Measurements from ENCODE around the gene RPL18. TPM values are rescaled to one million over a fixed set of nuclear protein-coding genes. Genes with fewer than 3 reads are reported as not detected.

RPL18 gene
- total RNA-seq, 4 donors from 2014 or later, result 1,223 to 1,420 (median 1,299) TPM

DNA sequence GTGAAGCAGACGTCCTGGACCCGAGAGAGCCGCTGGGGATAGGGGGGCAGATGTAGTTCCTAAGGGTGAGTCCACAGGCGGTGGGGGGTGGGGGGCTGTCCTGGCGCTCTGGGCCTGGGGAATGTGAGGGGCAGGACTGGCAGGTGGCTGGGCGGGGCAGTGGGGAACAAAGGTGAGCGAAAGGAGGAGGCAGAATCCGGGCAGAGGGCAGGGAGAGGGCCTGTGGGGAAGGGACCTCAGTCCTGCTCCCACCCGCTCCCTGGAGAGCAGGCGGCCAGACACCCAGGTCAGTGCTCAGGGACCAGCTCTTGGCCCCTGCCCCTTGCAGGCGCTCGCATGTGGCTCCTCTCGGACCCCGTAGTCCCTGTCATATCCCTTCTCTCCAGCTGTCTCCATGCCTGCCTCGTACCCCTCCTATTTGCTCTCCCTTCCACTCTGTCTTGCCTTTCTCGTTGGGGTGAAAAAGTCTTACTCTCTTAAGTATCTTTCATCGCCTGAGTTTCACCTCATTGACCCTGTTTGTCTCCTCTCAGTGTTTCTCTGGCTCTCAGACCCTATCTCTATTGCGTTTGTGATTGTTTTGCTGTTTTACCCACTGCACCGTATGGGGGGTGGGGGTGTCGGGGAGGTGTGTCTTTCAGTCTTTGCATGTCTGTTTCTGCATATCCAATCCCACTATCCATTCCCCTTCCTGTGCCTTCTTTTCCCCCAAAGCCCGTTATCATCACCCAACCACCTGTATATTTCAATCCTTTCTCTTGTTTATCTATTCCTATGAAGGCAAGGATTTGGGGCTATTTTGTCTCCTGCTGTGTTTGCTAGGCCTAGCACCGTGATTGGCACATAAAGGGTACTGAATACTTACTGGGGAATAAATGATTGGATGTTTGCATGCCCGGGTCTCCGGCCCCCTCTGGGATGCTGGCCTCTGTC, 6.1 kb upstream of the RPL18 start:
- no peaks in the 10 kb centered on the region for H3K27me3 ChIP-seq
- peaks cover 19 to 29% of the 10 kb centered on the region in 2 donors for H3K4me1 ChIP-seq
- no peaks in the 10 kb centered on the region for H3K9me3 ChIP-seq
- DNase-seq (no peak), ATAC-seq (no peak)
- H3K4me3 ChIP-seq, result peak overlapping the region; percentile 55 to 75 (median 72)
- intact Hi-C loops (cut with DNase I; ENCODE audit: low total_unique reads) (no loop called here), in situ Hi-C loops (cut with MboI; ENCODE audit: low sequenced_read_pairs in 4 of 4) (loop anchor here in 1 of 4 donors (25.0 kb wide), 1 partner anchor 112 kb away; the partner anchor contains the start of genes IZUMO1 and RASIP1)
- peak overlapping the region; percentile 90 to 99 (median 94) for H3K27ac ChIP-seq
- peaks cover 0 to 4% of the 10 kb centered on the region in 2 donors for H3K36me3 ChIP-seq
- TF ChIP-seq, protein P1, sequence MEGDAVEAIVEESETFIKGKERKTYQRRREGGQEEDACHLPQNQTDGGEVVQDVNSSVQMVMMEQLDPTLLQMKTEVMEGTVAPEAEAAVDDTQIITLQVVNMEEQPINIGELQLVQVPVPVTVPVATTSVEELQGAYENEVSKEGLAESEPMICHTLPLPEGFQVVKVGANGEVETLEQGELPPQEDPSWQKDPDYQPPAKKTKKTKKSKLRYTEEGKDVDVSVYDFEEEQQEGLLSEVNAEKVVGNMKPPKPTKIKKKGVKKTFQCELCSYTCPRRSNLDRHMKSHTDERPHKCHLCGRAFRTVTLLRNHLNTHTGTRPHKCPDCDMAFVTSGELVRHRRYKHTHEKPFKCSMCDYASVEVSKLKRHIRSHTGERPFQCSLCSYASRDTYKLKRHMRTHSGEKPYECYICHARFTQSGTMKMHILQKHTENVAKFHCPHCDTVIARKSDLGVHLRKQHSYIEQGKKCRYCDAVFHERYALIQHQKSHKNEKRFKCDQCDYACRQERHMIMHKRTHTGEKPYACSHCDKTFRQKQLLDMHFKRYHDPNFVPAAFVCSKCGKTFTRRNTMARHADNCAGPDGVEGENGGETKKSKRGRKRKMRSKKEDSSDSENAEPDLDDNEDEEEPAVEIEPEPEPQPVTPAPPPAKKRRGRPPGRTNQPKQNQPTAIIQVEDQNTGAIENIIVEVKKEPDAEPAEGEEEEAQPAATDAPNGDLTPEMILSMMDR (IDR thresholded peaks at IDR 0.05 in 4 of 5, conservative IDR thresholded peaks at IDR 0.05 in 1 of 5), result no peak
- TF ChIP-seq POLR2A (IDR thresholded peaks at IDR 0.05), result no peak

DNA sequence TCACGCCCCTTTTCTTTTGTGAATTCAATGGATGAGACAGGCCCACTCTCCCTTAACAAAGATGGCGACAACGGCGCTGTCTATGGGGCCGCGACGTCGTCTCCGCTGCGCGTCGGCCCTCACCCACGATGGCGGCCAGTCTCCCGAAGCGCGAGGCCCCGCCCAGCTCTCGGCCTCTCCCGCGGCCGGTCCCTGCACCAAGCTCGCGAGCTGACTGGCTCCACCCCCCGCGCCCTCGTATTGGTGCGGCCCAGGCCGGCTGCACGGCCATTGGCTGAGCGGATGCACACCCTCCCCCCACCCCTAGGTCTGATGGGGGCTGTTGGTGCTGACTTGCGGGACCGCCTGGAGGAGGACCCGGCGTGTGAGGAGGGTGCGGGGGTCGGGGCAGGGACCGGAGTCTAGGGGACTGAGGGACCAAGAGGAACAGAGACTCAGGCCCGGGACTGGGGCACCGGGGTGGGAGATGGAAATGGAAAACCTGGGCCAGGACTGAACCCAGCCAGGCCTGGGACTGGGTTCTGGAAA, 5.2 kb upstream of the RPL18 start:
- DNase-seq (peak; percentile 97 to 98), ATAC-seq (peak; percentile 68 to 72)
- TF ChIP-seq, protein P1 (IDR thresholded peaks at IDR 0.05 in 4 of 5, conservative IDR thresholded peaks at IDR 0.05 in 1 of 5), result peak in 2 of 5 experiments; percentile 7 to 15
- peak in 1 of 2 donors; percentile 74 for TF ChIP-seq POLR2A (IDR thresholded peaks at IDR 0.05)
- intact Hi-C loops (cut with DNase I; ENCODE audit: low total_unique reads), result no loop called here
- in situ Hi-C loops (cut with MboI; ENCODE audit: low sequenced_read_pairs in 4 of 4), result no loop called here
- Histone ChIP-seq H3K27me3 (no peaks in the 10 kb centered on the region), H3K4me3 (peak overlapping the region; percentile 55 to 75 (median 72)), H3K27ac (peak overlapping the region; percentile 90 to 99 (median 94)), H3K9me3 (no peaks in the 10 kb centered on the region), H3K36me3 (peaks cover 0 to 4% of the 10 kb centered on the region in 2 donors), H3K4me1 (peaks cover 24 to 28% of the 10 kb centered on the region in 2 donors)

DNA sequence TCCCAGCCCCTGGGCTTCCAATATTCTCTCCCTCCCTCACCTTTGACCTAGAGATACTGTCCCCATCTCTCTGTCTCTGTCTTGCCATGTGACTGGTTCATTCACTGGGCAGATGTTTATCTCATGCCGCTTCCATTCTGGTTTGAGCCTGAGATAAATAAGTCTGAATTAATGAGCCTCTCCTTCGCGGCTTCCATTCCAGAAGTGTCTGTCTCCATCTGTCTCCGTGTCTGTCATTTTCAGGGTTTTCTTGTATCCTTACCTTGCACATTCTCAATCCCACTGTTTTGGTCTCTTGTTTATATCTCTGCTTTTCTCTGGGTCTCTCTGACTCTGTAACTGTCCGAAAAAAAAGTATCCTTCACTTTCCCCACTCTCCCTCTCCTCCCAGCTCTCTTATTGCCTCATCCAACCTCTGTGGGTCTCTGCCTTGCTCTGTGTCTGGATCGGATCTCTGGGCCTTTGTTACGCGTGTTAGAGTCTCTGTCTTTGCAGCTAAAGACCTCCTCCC, 4.6 kb upstream of the RPL18 start:
- peak overlapping the region; percentile 90 to 99 (median 94) for H3K27ac ChIP-seq
- TF ChIP-seq, protein P1 (IDR thresholded peaks at IDR 0.05 in 4 of 5, conservative IDR thresholded peaks at IDR 0.05 in 1 of 5), result no peak
- no peak for TF ChIP-seq POLR2A (IDR thresholded peaks at IDR 0.05)
- in situ Hi-C loops (cut with MboI; ENCODE audit: low sequenced_read_pairs in 4 of 4) (no loop called here), intact Hi-C loops (cut with DNase I; ENCODE audit: low total_unique reads) (no loop called here)
- no peaks in the 10 kb centered on the region for H3K9me3 ChIP-seq
- H3K4me1 ChIP-seq, result peaks cover 24 to 28% of the 10 kb centered on the region in 2 donors
- ATAC-seq, result no peak
- H3K4me3 ChIP-seq, result peak overlapping the region; percentile 3 to 75 (median 56)
- H3K36me3 ChIP-seq, result peaks cover 0 to 4% of the 10 kb centered on the region in 2 donors
- no peaks in the 10 kb centered on the region for H3K27me3 ChIP-seq
- DNase-seq, result no peak

DNA sequence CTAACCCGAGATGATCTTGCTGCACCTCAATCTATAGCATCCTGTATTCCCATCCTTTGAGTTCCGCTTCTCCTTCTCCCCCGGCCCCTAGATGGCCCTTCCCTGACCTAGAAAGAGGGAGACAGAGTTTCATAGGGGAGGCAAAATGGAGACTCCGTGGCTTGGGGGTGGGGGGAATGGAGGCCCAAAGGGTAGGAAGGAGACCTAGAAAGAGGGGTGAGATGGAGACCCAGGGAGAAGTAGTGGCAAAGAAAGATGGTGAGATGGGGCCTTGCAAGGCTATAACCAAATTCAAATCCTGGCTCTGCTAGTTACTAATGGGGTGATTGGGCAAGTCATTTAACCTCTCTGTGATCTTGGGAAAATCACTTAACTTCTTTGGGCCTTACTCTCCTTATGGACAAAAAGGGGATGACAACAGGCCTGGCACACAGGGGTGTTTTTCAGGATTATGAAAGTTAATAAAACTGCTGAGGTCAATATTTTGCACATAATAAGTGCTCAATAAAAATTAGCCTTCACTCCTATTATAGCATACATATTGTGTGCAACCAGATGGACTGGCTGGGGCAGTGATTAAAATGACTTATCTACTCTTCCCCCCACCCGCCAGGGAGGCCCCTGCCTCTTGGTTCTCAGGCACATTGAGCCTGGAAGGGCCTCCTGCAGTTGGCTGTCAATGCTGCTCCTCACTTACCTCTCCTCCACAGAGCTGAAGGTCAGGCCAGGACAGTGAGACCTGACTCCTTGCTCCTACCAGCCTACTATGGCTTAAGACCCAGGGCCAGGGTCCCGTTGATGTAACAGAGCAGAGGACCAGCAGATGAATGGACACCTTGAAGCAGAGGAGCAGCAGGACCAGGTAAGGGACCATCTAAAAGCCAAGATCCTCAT, 961 bp upstream of the RPL18 start:
- Histone ChIP-seq H3K27ac (peak overlapping the region; percentile 92 to 99 (median 96)), H3K4me1 (peaks cover 36 to 47% of the 10 kb centered on the region in 2 donors), H3K36me3 (peaks cover 3 to 28% of the 10 kb centered on the region in 2 donors), H3K4me3 (peak overlapping the region; percentile 66 to 96 (median 79)), H3K27me3 (no peaks in the 10 kb centered on the region), H3K9me3 (no peaks in the 10 kb centered on the region)
- no peak for ATAC-seq
- TF ChIP-seq POLR2A (IDR thresholded peaks at IDR 0.05), result no peak
- TF ChIP-seq, protein P1 (IDR thresholded peaks at IDR 0.05 in 4 of 5, conservative IDR thresholded peaks at IDR 0.05 in 1 of 5), result peak in 1 of 5 experiments; percentile 11
- no peak for DNase-seq
- intact Hi-C loops (cut with DNase I; ENCODE audit: low total_unique reads) (loop anchor here (2.0 kb wide), 2 partner anchors 15 to 51 kb away; no protein-coding TSS in a partner anchor), in situ Hi-C loops (cut with MboI; ENCODE audit: low sequenced_read_pairs in 4 of 4) (no loop called here)

Data from gastrocnemius medialis (tissue), 4 donors.